ENCODE data around the gene RANBP17.
"Not testable (repeated sequence)": the region's sequence is repeated elsewhere in the genome, so short reads cannot be mapped to it uniquely, and the experiment has no call there.

RANBP17 gene

GRCh38 chr5:171249460-171249859 lies 387.6 kb downstream of the RANBP17 start:
- DNase-seq (ENCODE audit: low read depth), result no peak

DNA sequence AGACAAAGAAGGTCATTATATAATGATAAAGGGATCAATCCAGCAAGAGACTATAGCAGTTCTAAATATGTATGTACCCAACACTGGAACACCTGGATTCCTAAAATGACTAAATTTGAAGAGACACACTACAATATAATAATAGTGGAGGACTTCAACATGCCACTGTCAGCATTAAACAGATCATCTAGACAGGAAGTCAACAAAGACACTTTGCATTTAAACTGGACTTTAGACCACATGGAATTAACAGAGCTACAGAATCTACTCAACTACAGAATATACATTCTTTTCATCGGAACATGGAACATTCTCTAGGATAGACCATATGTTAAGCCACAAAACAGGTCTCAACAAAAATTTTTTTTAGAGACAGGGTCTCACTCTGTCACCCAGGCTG lies 388.9 kb downstream of the RANBP17 start:
- DNase-seq (ENCODE audit: low read depth), result no peak

DNA sequence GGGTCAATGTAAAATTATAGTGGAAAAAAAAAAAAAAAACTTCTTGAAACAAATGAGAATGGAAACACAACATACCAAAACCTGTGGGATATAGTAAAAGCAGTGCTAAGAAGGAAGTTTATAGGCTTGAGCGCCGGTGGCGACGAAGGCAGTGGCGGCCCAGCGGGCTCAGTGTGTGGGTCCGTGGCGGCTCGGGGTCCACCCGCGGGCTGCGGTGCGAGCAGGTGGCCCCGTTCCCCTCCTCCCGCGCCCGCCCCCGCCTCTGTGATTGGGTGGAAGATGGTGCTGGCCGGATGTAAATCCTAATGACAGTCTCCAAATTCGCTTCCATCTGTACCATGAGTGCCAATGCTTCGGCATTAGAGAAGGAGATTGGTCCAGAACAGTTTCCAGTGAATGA lies 389.7 kb downstream of the RANBP17 start:
- no peak for DNase-seq (ENCODE audit: low read depth)

DNA sequence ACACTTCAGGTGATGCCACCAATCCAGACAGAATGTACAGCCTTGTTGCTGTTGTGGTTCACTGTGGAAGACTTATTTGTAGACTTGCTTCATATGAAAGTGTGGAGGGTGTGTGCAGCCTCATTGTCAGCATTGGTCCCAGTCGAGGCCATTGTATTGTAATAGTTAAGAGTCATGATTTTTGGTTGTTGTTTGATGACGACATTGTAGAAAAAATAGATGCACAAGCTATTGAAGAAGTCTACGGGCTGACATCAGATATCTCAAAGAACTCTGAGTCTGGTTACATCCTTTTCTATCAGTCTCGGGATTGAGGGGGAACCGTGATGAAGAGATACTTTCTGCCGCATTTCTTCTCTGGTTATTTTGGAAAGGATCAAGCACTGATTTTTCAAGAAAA lies 390.9 kb downstream of the RANBP17 start:
- DNase-seq (ENCODE audit: low read depth), result no peak

DNA sequence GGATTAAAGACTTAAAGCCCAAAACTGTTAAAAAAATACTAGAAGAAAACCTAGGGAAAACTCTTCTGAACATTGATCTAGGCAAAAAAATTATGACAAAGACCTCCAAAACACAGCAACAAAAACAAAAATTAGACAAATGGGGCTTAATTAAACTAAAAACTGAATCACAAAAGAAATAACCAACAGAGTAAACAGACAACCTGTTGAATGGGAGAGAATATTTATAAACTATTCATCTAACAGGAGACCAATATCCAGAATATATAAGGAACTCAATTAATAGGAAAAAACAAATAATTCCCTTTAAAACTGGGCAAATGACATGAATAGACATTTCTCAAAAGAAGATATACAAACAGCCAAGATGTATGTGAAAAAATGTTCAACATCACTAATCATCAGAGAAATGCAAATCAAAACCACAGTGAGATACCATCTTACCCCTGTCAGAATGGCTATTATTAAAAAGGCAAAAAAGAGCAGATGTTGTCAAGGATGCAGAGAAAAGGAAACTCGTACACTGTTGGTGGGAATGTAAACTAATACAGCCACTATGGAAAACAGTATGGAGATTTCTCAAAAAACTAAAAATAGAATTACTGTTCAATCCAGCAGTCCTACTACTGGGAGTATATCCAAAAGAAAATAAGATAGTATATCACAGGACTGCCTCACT lies 397.1 kb downstream of the RANBP17 start:
- no peak for DNase-seq (ENCODE audit: low read depth)

DNA sequence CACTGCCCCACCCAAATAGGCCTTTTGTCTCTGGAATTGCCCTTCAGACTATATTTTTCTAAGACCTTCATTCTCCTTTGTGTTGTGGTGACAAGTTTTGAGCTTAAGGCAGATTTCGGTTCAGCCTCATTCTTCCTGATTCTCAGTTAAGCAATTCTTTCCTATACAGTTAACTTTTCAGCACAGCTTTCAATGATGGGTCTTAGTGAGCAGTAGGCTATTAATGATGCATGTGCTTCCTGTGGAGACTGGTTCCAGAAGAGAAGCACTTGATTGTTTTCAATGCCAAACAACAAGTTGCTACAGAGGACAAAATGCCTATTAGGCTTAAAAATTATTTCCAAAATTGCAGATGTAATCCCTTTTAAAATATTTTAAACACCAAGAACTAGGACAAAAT lies 399.5 kb downstream of the RANBP17 start:
- no peak for DNase-seq (ENCODE audit: low read depth)

GRCh38 chr5:171261904-171262303 lies 400.1 kb downstream of the RANBP17 start:
- no peak for DNase-seq (ENCODE audit: low read depth)

- DNase-seq (ENCODE audit: low read depth), result no peak
Observed at GRCh38 chr5:171263181-171263580, 401.4 kb downstream of the RANBP17 start.

DNA sequence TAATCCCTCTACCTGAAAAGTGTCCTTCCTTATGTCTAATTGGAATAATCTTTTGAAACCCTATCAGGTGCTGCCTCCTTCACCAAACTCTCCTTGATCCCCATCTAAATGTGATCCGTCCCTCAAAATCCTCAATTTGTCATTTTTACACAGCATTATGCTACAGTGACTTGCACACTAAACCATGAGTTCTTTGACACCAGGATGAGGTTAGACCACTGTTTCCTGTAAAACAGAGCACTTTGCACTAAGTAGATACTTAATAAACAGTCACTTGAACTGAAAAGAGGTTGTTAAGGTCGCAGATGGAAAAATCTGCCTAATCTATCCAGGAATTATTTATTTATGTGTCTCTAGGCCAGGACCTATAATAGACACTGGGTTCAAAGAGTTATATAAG lies 403.0 kb downstream of the RANBP17 start:
- DNase-seq (ENCODE audit: low read depth), result no peak

DNA sequence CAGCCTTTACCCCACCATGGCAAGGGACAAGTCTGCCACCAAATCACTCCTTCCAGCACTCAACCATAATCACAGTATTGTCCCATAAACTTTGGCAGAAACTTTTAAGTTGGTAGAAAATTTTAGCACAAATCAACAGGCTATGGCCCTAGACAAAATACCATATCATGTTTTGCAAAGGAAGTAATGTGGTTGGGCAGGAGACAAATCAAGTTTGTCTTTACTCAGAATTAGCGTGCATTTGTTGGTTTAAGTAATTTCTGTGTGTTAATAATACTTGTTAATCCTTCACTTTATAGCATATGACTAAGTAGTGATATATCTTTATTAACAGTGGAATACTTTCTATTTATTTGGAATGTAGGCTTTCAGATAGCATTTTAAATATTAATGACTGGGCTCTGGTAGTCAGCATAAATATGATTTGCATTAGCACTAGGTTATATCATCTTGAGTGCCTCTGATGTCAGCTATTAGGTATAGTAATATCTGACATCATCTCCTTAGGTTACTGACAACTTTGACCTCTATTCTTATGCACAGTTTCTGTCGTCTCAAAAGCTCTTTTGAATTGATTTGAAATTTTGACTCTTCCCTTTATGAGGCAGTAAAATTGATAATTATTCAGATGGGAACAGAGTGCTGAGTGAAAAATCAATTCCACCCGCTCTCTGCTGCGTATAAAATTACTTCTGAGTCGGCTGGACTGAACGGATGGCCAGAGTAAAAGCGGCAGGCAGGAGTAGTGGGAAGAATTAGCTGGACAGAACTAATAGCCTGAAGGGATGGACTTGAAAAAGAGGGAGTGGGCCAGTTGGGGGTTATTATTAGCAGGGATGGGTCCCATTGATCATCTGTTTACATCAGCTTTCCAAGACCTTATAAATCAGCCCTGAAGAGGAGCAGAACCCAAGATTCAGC lies 407.1 kb downstream of the RANBP17 start:
- DNase-seq (ENCODE audit: low read depth), result no peak

- no peak for DNase-seq (ENCODE audit: low read depth)
Observed at GRCh38 chr5:171269717-171270116, 407.9 kb downstream of the RANBP17 start.

- DNase-seq (ENCODE audit: low read depth), result no peak
Observed at GRCh38 chr5:171270136-171270535, 408.3 kb downstream of the RANBP17 start.

DNA sequence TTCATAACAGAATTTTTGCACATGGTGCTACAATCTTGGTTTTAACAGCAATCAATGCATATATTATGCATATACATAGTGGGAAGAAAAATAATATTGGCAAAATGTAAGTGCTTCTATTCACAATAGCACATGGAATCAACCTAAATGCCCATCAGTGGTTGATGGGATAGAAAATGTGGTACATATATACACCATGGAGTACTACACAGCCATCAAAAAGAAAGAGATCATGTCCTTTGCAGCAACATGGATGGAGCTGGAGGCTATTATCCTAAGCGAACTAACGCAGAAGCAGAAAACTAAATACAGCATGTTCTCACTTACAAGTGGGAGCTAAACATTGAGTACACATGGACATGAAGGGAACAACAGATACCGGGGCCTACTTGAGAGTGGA lies 410.0 kb downstream of the RANBP17 start:
- no peak for DNase-seq (ENCODE audit: low read depth)

- no peak for DNase-seq (ENCODE audit: low read depth)
Observed at GRCh38 chr5:171272996-171273970, 411.5 kb downstream of the RANBP17 start.

GRCh38 chr5:171275841-171276544 lies 414.2 kb downstream of the RANBP17 start:
- DNase-seq (ENCODE audit: low read depth), result no peak

- DNase-seq (ENCODE audit: low read depth), result no peak
Observed at GRCh38 chr5:171283753-171284152, 421.9 kb downstream of the RANBP17 start.

- no peak for DNase-seq (ENCODE audit: low read depth)
Observed at GRCh38 chr5:171285465-171285864, 423.6 kb downstream of the RANBP17 start.

GRCh38 chr5:171288066-171288465 lies 426.2 kb downstream of the RANBP17 start:
- DNase-seq (ENCODE audit: low read depth), result no peak

DNA sequence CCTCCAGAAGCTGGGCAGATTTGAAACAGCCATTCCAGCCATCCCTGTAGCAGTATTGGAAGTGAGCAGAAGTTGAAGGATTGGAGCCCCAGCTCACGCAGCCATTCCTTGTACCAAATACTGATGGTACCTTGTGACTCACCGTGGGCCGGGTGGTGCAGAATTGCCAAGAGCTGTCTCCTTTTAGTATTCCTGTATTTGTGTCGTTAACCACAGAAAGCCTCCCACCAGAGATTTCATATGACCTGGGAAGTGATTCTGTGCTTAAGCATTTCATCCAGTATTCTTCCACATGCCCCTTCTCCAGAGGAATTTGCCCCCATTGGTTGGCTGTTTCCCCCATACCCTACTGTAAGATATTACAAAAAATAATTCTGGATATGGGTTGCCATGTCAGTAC lies 429.6 kb downstream of the RANBP17 start:
- DNase-seq (ENCODE audit: low read depth), result no peak

DNA sequence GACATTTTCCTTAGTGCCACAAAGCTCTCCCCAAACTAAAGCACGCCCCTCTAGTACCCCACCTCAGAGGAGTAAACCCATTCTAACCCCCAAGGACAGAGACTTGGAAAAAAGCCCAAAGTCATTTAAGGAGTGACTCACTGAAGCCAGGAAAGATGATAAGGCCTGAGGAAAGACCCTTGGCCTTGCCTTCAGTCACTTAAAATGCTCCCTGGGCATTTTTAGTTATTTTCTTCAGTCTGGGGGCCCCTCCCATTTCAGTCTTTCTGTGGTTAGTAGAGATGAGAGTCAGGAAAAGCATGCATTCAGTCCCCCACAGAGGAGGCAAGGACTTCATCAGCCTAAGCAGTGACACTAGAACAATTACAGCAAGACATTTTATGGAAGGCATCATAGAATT lies 433.5 kb downstream of the RANBP17 start:
- no peak for DNase-seq (ENCODE audit: low read depth)

DNA sequence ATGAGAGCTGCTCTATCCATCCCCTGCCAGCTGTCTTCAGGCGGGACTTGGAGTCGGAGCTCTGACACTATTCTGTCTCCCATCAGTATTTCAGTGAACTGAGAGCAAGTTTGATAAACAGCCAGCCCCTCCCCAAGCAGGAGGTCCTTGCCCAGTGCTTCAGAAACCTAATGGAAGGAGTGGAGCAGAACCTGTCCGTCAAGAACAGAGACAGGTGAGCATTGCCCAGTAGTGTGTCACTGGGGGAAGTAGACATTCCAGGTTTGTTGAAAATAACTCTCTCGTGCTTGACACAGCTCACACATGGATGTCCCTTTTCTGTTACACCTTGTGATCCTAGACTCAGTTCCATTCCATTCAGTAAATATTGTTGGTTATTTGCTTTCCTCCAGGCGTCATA lies 434.0 kb downstream of the RANBP17 start:
- DNase-seq (ENCODE audit: low read depth), result no peak

- not testable (repeated sequence) for DNase-seq (ENCODE audit: low read depth)
Observed at GRCh38 chr5:171297941-171298340, 436.1 kb downstream of the RANBP17 start.

Data from stimulated activated CD8-positive, alpha-beta memory T cell treated with anti-CD3 and anti-CD28 coated beads, Interleukin-7, amount 100 ng/mL, for 24 hours (primary cell).